ENCODE measurements around the gene PAMR1.

The PAMR1 gene

DNA sequence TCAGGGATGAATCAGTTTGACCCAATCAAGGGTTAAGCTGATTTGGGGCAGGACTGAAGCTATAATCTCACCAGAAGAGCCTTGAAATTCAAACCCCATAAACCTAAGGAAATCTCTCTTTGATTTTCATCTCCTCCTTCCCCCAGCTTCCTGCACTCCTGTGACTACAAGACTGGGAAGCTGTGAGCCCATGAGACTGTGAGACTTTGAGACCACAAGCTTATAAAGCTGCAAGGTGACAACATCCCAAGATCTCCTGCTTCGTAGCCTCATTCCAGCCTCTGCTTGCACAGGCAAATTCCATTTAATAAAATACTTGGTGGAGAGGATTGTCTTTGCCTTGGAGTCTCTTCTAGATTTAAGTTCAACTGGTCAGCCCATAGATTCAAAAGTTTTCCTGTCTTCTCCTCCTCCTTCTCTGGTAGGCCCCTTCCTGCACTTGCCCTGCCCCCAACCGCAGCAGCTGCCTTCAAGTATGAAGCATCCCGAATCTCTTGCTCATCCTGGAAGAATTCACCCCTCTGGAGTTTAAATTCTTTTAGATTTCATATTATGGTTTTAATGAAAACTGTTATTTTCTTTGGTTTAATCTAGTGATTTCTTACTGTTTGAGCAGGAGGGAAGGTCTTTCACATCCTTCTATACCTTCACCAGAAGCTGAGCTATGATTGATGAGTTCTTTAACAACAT, 42.1 kb downstream of the PAMR1 start:
- 90% methylated on average over 1 of the region's 3 CpGs for WGBS
- peaks cover 17% of the 10 kb centered on the region for H3K9me3 ChIP-seq (ENCODE audit: control insufficient read depth, low read length)

DNA sequence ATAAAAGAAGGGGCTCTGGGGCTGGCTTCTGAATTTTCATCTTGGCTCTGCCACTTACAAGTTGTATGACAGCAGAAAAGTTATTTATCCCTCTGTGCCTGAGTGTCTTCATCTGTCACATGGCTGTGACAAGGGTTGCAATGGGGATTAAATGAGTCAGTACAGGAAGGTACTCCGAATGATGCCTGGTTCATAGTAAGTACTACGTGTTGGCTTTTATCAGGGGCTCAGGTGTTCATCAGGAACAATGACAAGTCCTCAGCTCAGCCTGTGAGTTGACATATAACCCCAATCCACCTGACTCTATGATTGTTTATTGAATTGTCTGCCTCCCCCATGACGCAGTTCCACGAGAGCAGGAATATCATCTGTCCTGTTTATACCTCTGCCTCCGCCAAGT, 45.7 kb downstream of the PAMR1 start:
- Histone ChIP-seq H3K18ac (ENCODE audit: low read depth in 1 of 2, low read length in 2 of 2) (no peak overlapping the region), H2AK5ac (ENCODE audit: low read length, severe bottlenecking) (no peak overlapping the region), H3K79me1 (replicated peaks; ENCODE audit: low read length, poor library complexity, severe bottlenecking) (no peaks in the 10 kb centered on the region), H2BK15ac (ENCODE audit: low read depth, poor library complexity, severe bottlenecking) (no peak overlapping the region), H3K27me3 (ENCODE audit: control insufficient read depth in 1 of 2, insufficient read depth in 1 of 2, low read length in 2 of 2) (peaks cover 0 to 23% of the 10 kb centered on the region in 2 experiments), H3K9ac (ENCODE audit: low read length) (no peak overlapping the region), H2AFZ (ENCODE audit: low read depth, low read length) (no peak overlapping the region), H3K4me2 (ENCODE audit: low read length, poor library complexity, severe bottlenecking) (no peak overlapping the region), H3K27ac (ENCODE audit: low read length, poor library complexity, severe bottlenecking) (no peak overlapping the region), H2BK5ac (ENCODE audit: low read depth, low read length, poor library complexity, severe bottlenecking) (no peak overlapping the region), H3K9me3 (ENCODE audit: control insufficient read depth, low read length) (peaks cover 17% of the 10 kb centered on the region), H3K4ac (ENCODE audit: low read depth in 1 of 2, low read length in 2 of 2) (no peak overlapping the region), H2BK120ac (ENCODE audit: low read depth, low read length) (no peak overlapping the region), H3K4me3 (ENCODE audit: insufficient read depth in 1 of 2, low read depth in 1 of 2, low read length in 2 of 2) (no peak overlapping the region), H3K14ac (ENCODE audit: low read length in 2 of 2) (no peak overlapping the region), H3K4me1 (ENCODE audit: control insufficient read depth, insufficient read depth, low read depth, low read length) (no peaks in the 10 kb centered on the region), H2BK12ac (ENCODE audit: low read length in 2 of 2) (no peak overlapping the region), H4K91ac (ENCODE audit: low read length) (no peak overlapping the region), H3K23ac (ENCODE audit: low read length in 2 of 2) (no peak overlapping the region), H3K36me3 (ENCODE audit: control insufficient read depth in 1 of 2, insufficient read depth in 2 of 2, low read depth in 1 of 2, low read length in 2 of 2) (peaks cover 0 to 99% of the 10 kb centered on the region in 2 experiments), H4K8ac (ENCODE audit: low read length) (no peak overlapping the region)
- 94% methylated on average over 5 of the region's 5 CpGs for WGBS
- DNase-seq: no peak

More for the DNA sequence above, 42.1 kb downstream of the PAMR1 start:
- H3K27ac ChIP-seq (ENCODE audit: low read length, poor library complexity, severe bottlenecking): no peak overlapping the region
- no peak overlapping the region for H2BK5ac ChIP-seq (ENCODE audit: low read depth, low read length, poor library complexity, severe bottlenecking)
- no peak overlapping the region for H3K23ac ChIP-seq (ENCODE audit: low read length in 2 of 2)
- no peak overlapping the region for H3K14ac ChIP-seq (ENCODE audit: low read length in 2 of 2)
- H3K27me3 ChIP-seq (ENCODE audit: control insufficient read depth in 1 of 2, insufficient read depth in 1 of 2, low read length in 2 of 2): peaks cover 0 to 13% of the 10 kb centered on the region in 2 experiments
- H2BK12ac ChIP-seq (ENCODE audit: low read length in 2 of 2): no peak overlapping the region
- DNase-seq: no peak
- peak overlapping the region; percentile 48 for H3K9ac ChIP-seq (ENCODE audit: low read length)
- H2AFZ ChIP-seq (ENCODE audit: low read depth, low read length): no peak overlapping the region
- H3K18ac ChIP-seq (ENCODE audit: low read depth in 1 of 2, low read length in 2 of 2): no peak overlapping the region
- no peak overlapping the region for H3K4me2 ChIP-seq (ENCODE audit: low read length, poor library complexity, severe bottlenecking)
- H3K79me1 ChIP-seq (replicated peaks; ENCODE audit: low read length, poor library complexity, severe bottlenecking): no peaks in the 10 kb centered on the region
- no peak overlapping the region for H4K8ac ChIP-seq (ENCODE audit: low read length)
- H4K91ac ChIP-seq (ENCODE audit: low read length): no peak overlapping the region
- H3K4me1 ChIP-seq (ENCODE audit: control insufficient read depth, insufficient read depth, low read depth, low read length): no peaks in the 10 kb centered on the region
- peaks cover 0 to 95% of the 10 kb centered on the region in 2 experiments for H3K36me3 ChIP-seq (ENCODE audit: control insufficient read depth in 1 of 2, insufficient read depth in 2 of 2, low read depth in 1 of 2, low read length in 2 of 2)
- H2BK15ac ChIP-seq (ENCODE audit: low read depth, poor library complexity, severe bottlenecking): no peak overlapping the region
- no peak overlapping the region for H2AK5ac ChIP-seq (ENCODE audit: low read length, severe bottlenecking)
- H3K4ac ChIP-seq (ENCODE audit: low read depth in 1 of 2, low read length in 2 of 2): no peak overlapping the region
- H3K4me3 ChIP-seq (ENCODE audit: insufficient read depth in 1 of 2, low read depth in 1 of 2, low read length in 2 of 2): no peak overlapping the region
- H2BK120ac ChIP-seq (ENCODE audit: low read depth, low read length): no peak overlapping the region

- H3K9ac ChIP-seq (ENCODE audit: low read length): no peak overlapping the region
- no peak overlapping the region for H2BK15ac ChIP-seq (ENCODE audit: low read depth, poor library complexity, severe bottlenecking)
- no peaks in the 10 kb centered on the region for H3K4me1 ChIP-seq (ENCODE audit: control insufficient read depth, insufficient read depth, low read depth, low read length)
- H3K27me3 ChIP-seq (ENCODE audit: control insufficient read depth in 1 of 2, insufficient read depth in 1 of 2, low read length in 2 of 2): peaks cover 0 to 24% of the 10 kb centered on the region in 2 experiments
- H3K79me1 ChIP-seq (replicated peaks; ENCODE audit: low read length, poor library complexity, severe bottlenecking): no peaks in the 10 kb centered on the region
- DNase-seq: no peak
- no peak overlapping the region for H4K8ac ChIP-seq (ENCODE audit: low read length)
- no peak overlapping the region for H3K23ac ChIP-seq (ENCODE audit: low read length in 2 of 2)
- peaks cover 17% of the 10 kb centered on the region for H3K9me3 ChIP-seq (ENCODE audit: control insufficient read depth, low read length)
- H4K91ac ChIP-seq (ENCODE audit: low read length): no peak overlapping the region
- no peak overlapping the region for H3K14ac ChIP-seq (ENCODE audit: low read length in 2 of 2)
- H3K18ac ChIP-seq (ENCODE audit: low read depth in 1 of 2, low read length in 2 of 2): no peak overlapping the region
- WGBS: 76% methylated on average over 4 of the region's 7 CpGs
- H3K36me3 ChIP-seq (ENCODE audit: control insufficient read depth in 1 of 2, insufficient read depth in 2 of 2, low read depth in 1 of 2, low read length in 2 of 2): peaks cover 0 to 99% of the 10 kb centered on the region in 2 experiments
- H2BK12ac ChIP-seq (ENCODE audit: low read length in 2 of 2): no peak overlapping the region
- H3K4me3 ChIP-seq (ENCODE audit: insufficient read depth in 1 of 2, low read depth in 1 of 2, low read length in 2 of 2): no peak overlapping the region
- no peak overlapping the region for H2AK5ac ChIP-seq (ENCODE audit: low read length, severe bottlenecking)
- H2AFZ ChIP-seq (ENCODE audit: low read depth, low read length): no peak overlapping the region
- no peak overlapping the region for H2BK120ac ChIP-seq (ENCODE audit: low read depth, low read length)
- no peak overlapping the region for H3K4me2 ChIP-seq (ENCODE audit: low read length, poor library complexity, severe bottlenecking)
- no peak overlapping the region for H2BK5ac ChIP-seq (ENCODE audit: low read depth, low read length, poor library complexity, severe bottlenecking)
- H3K27ac ChIP-seq (ENCODE audit: low read length, poor library complexity, severe bottlenecking): no peak overlapping the region
- H3K4ac ChIP-seq (ENCODE audit: low read depth in 1 of 2, low read length in 2 of 2): no peak overlapping the region
Measured at GRCh38 chr11:35478471-35479091, 46.8 kb downstream of the PAMR1 start.

GRCh38 chr11:35477901-35478300, 47.5 kb downstream of the PAMR1 start:
- Histone ChIP-seq H3K4ac (ENCODE audit: low read depth in 1 of 2, low read length in 2 of 2) (no peak overlapping the region), H3K9ac (ENCODE audit: low read length) (no peak overlapping the region), H2BK15ac (ENCODE audit: low read depth, poor library complexity, severe bottlenecking) (no peak overlapping the region), H2BK120ac (ENCODE audit: low read depth, low read length) (no peak overlapping the region), H3K4me3 (ENCODE audit: insufficient read depth in 1 of 2, low read depth in 1 of 2, low read length in 2 of 2) (no peak overlapping the region), H3K27me3 (ENCODE audit: control insufficient read depth in 1 of 2, insufficient read depth in 1 of 2, low read length in 2 of 2) (peaks cover 0 to 27% of the 10 kb centered on the region in 2 experiments), H3K27ac (ENCODE audit: low read length, poor library complexity, severe bottlenecking) (no peak overlapping the region), H3K18ac (ENCODE audit: low read depth in 1 of 2, low read length in 2 of 2) (no peak overlapping the region), H3K4me2 (ENCODE audit: low read length, poor library complexity, severe bottlenecking) (no peak overlapping the region), H2BK12ac (ENCODE audit: low read length in 2 of 2) (no peak overlapping the region), H3K23ac (ENCODE audit: low read length in 2 of 2) (no peak overlapping the region), H3K9me3 (ENCODE audit: control insufficient read depth, low read length) (peaks cover 10% of the 10 kb centered on the region), H3K14ac (ENCODE audit: low read length in 2 of 2) (no peak overlapping the region), H3K79me1 (replicated peaks; ENCODE audit: low read length, poor library complexity, severe bottlenecking) (no peaks in the 10 kb centered on the region), H3K4me1 (ENCODE audit: control insufficient read depth, insufficient read depth, low read depth, low read length) (no peaks in the 10 kb centered on the region), H4K91ac (ENCODE audit: low read length) (no peak overlapping the region), H4K8ac (ENCODE audit: low read length) (no peak overlapping the region), H2BK5ac (ENCODE audit: low read depth, low read length, poor library complexity, severe bottlenecking) (no peak overlapping the region), H2AK5ac (ENCODE audit: low read length, severe bottlenecking) (no peak overlapping the region), H3K36me3 (ENCODE audit: control insufficient read depth in 1 of 2, insufficient read depth in 2 of 2, low read depth in 1 of 2, low read length in 2 of 2) (peaks cover 0 to 99% of the 10 kb centered on the region in 2 experiments), H2AFZ (ENCODE audit: low read depth, low read length) (no peak overlapping the region)
- 27% methylated on average over 4 of the region's 4 CpGs for WGBS
- no peak for DNase-seq

Measured in mesenchymal stem cell (in vitro differentiated cells and primary cell).